ENCODE results near the gene KRT3.
"Not testable (repeated sequence)": the region's sequence is repeated elsewhere in the genome, so short reads cannot be mapped to it uniquely, and the experiment has no call there.

The KRT3 gene

GRCh38 chr12:52761802-52762201 lies 34.1 kb downstream of the KRT3 start:
- TF ChIP-seq JUND (IDR thresholded peaks at IDR 0.05; ENCODE audit: low read depth), result no peak
- in situ Hi-C loops (cut with HindIII; ENCODE audit: low pct_unique_long_range_greater_than_20kb, low sequenced_read_pairs), result no loop called here
- DNase-seq (ENCODE audit: low read depth in 1 of 2, low spot score in 1 of 2), result no peak

DNA sequence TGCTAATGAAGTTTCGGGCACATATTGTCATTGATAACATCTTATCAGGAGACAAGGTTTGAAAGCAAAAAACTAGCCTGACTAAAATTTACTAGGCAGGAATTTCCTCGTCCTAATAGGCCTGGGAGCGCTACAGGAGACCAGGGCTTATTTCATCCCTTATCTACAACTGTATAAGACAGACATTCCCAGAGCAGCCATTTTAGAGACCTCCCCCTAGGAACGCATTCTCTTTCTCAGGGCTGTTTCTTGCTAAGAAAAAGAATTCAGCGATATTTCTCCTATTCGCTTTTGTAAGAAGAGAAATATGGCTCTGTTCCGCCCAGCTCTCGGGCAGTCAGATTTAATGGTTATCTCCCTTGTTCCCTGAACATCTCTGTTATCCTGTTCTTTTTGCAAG lies 34.7 kb downstream of the KRT3 start:
- in situ Hi-C loops (cut with HindIII; ENCODE audit: low pct_unique_long_range_greater_than_20kb, low sequenced_read_pairs); DNase-seq (ENCODE audit: low read depth in 1 of 2, low spot score in 1 of 2): not testable (repeated sequence)

GRCh38 chr12:52760623-52761022 lies 35.3 kb downstream of the KRT3 start:
- no peak for DNase-seq (ENCODE audit: low read depth in 1 of 2, low spot score in 1 of 2)
- TF ChIP-seq JUND (IDR thresholded peaks at IDR 0.05; ENCODE audit: low read depth), result no peak
- in situ Hi-C loops (cut with HindIII; ENCODE audit: low pct_unique_long_range_greater_than_20kb, low sequenced_read_pairs), result no loop called here

DNA sequence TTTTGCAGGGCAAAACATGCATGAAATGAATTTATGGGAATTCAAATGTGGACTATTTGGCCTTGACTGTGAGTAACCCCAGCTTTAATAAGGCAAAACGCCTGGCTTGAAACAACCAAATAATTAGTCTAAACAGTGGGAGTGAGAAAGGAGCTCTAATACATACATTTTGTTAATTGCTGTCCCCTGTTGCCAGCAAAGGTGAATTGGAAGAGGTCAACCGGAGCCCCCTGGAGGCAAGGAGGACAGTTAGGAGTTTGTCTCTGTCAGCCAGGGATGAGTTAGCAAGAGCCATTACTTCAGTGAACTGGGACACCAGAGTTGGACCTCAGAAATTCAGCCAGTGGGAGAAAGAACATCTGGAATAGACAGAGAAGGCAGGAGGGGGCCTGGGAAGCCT lies 36.2 kb downstream of the KRT3 start:
- no peak for TF ChIP-seq JUND (IDR thresholded peaks at IDR 0.05; ENCODE audit: low read depth)
- DNase-seq (ENCODE audit: low read depth in 1 of 2, low spot score in 1 of 2), result no peak

GRCh38 chr12:52759218-52759617 lies 36.7 kb downstream of the KRT3 start:
- in situ Hi-C loops (cut with HindIII; ENCODE audit: low pct_unique_long_range_greater_than_20kb, low sequenced_read_pairs), result no loop called here
- no peak for DNase-seq (ENCODE audit: low read depth in 1 of 2, low spot score in 1 of 2)
- TF ChIP-seq JUND (IDR thresholded peaks at IDR 0.05; ENCODE audit: low read depth), result no peak

More for the DNA sequence above, 36.2 kb downstream of the KRT3 start:
- in situ Hi-C loops (cut with HindIII; ENCODE audit: low pct_unique_long_range_greater_than_20kb, low sequenced_read_pairs), result no loop called here

DNA sequence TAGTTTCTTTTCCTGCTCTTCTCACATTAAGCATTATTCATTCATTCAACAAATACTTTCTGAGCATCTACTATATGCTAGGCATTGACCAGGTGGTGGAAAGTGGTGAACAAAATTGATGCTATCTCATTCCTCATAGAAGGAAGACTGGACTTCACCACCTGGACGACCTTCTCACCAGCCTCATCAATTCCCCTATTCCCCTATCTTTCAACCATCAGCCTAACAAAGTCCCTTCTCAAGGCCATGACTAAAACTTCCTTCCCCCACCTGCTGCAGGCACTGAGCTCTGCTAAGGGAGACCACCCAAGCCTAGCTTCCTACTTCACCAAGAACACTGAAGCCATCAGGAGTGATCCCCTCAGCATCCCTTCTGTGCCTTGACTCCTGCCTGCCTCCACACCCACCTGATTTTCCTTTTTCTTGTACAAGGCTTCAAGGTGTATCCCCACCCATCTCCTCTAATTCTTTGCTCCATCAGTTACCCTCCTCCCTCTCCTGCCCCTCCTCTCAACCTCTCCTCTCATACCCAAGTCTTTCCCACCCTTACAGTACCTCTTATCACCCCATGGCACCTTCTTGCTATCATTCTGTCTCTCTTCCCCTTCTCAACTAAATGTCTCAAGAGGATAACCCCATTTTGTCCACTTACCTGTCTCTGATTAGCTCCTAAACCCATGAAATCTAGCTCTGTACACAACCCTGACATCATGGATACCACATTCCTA lies 38.3 kb downstream of the KRT3 start:
- TF ChIP-seq JUND (IDR thresholded peaks at IDR 0.05; ENCODE audit: low read depth), result no peak
- in situ Hi-C loops (cut with HindIII; ENCODE audit: low pct_unique_long_range_greater_than_20kb, low sequenced_read_pairs), result no loop called here
- no peak for DNase-seq (ENCODE audit: low read depth in 1 of 2, low spot score in 1 of 2)

DNA sequence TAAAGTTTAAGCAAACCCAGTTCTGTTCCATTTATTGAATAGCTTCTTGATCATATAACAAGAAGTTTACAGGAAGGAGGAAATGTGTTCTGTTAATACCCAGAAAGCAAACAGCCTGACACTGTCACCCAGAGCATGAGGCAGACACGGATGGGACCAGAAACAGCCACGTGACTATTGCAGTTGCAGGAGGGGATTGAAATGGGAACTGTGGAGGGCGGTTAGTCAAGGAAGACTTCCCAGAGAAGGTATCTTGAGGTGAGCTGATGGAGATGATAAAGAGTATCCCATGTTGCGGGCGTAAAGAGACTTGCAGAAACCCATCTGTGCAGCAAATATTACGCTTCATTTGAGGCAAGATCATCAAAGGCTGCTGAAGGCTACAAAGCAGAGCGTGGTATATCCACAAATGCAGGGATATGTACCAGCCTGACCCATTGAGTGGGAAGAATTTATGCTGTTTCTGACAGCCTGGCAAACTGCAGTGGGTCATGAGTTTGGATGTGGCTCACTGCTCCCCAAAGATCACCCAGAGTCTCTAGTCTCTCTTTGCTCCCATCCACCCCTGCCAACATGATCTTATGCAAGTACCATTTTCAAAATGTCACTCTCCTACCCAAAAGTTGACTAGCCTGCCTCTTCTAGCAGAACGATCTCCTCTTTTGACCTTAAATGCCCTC lies 39.5 kb downstream of the KRT3 start:
- TF ChIP-seq JUND (IDR thresholded peaks at IDR 0.05; ENCODE audit: low read depth), result no peak
- in situ Hi-C loops (cut with HindIII; ENCODE audit: low pct_unique_long_range_greater_than_20kb, low sequenced_read_pairs), result no loop called here
- no peak for DNase-seq (ENCODE audit: low read depth in 1 of 2, low spot score in 1 of 2)

GRCh38 chr12:52755533-52755932 lies 40.4 kb downstream of the KRT3 start:
- in situ Hi-C loops (cut with HindIII; ENCODE audit: low pct_unique_long_range_greater_than_20kb, low sequenced_read_pairs), result no loop called here
- no peak for TF ChIP-seq JUND (IDR thresholded peaks at IDR 0.05; ENCODE audit: low read depth)
- no peak for DNase-seq (ENCODE audit: low read depth in 1 of 2, low spot score in 1 of 2)

GRCh38 chr12:52754135-52754534 lies 41.8 kb downstream of the KRT3 start:
- DNase-seq (ENCODE audit: low read depth in 1 of 2, low spot score in 1 of 2), result no peak
- TF ChIP-seq JUND (IDR thresholded peaks at IDR 0.05; ENCODE audit: low read depth), result no peak
- in situ Hi-C loops (cut with HindIII; ENCODE audit: low pct_unique_long_range_greater_than_20kb, low sequenced_read_pairs), result no loop called here

DNA sequence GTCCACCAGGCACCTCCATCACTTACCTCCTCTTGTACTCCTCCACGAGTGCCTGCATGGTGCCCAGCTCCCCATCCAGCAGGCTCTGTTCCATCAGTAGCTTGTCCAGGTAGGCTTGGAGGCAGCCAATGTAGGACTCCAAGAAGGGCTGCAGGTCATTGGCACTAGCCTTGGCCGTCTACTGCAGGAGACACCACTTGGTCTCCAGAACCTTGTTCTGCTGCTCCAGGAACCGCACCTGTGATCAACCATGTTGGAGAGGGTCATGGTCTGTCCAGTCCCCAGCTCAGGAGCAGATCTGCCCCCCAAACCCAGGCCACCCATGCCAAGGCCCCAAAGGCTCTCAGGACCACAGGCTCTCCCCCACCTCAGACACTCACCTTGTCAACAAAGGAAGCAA lies 42.6 kb downstream of the KRT3 start:
- TF ChIP-seq JUND (IDR thresholded peaks at IDR 0.05; ENCODE audit: low read depth), result no peak
- in situ Hi-C loops (cut with HindIII; ENCODE audit: low pct_unique_long_range_greater_than_20kb, low sequenced_read_pairs), result no loop called here
- DNase-seq (ENCODE audit: low read depth in 1 of 2, low spot score in 1 of 2), result no peak

- no peak for TF ChIP-seq JUND (IDR thresholded peaks at IDR 0.05; ENCODE audit: low read depth)
- in situ Hi-C loops (cut with HindIII; ENCODE audit: low pct_unique_long_range_greater_than_20kb, low sequenced_read_pairs), result no loop called here
- DNase-seq (ENCODE audit: low read depth in 1 of 2, low spot score in 1 of 2), result no peak
Measured at GRCh38 chr12:52752516-52752915, 43.4 kb downstream of the KRT3 start.

DNA sequence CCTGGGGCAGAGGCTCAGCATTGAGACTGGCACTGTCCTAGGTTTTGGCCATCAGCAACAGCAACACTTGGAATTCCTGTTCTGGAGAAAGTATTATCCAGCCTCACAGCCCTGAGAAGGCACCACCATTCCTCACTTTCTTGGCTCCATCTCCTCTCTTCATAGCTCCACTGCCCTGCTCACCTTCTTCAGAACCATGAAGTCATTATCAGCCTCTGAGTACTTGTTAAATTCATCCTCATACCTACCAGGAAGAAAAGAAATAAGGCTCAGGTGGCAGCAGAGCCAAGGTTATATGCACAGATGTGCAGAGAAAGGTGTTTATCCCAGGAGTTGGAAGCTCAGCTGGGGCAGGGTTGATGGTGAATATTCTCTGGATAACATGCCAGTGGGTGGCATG lies 44.1 kb downstream of the KRT3 start:
- in situ Hi-C loops (cut with HindIII; ENCODE audit: low pct_unique_long_range_greater_than_20kb, low sequenced_read_pairs), result no loop called here
- TF ChIP-seq JUND (IDR thresholded peaks at IDR 0.05; ENCODE audit: low read depth), result no peak
- DNase-seq (ENCODE audit: low read depth in 1 of 2, low spot score in 1 of 2), result no peak

DNA sequence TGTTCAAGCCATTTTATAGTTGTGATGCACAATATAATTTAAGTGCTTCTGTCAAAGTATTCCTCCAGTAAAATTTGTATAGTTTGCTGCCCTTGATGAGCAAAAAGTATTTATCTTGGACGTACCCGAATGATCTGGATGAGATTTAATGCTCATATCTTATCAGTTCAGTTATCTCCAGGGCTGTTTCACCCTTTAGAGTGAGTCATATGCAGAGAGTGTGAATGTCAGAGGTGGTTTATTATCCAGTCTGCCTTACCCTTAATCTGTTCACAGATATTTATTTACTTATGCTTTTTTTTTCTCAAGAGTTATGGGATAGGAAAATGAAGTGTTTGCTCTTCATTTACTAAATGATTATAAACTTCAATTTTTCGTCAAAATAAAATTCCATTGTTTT lies 45.4 kb downstream of the KRT3 start:
- DNase-seq (ENCODE audit: low read depth in 1 of 2, low spot score in 1 of 2); in situ Hi-C loops (cut with HindIII; ENCODE audit: low pct_unique_long_range_greater_than_20kb, low sequenced_read_pairs): not testable (repeated sequence)

DNA sequence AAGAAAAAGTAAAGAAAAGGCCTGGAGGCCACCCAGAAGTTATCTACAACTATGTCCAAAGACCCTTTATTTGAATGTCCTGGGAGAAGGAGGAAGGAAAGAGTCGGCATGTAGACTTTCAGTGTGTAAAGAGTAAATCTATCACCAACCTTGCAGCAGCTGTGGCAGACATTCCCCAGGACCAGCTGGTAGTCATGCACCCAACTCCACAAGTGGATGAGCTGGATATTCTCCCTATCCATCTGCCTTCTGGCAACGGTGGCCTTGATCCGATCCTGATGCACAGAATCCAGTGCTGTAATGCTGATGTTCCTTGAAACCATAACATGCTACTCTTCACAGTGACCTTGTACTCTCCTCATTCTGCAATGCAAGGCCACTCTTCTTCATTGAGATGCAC lies 46.1 kb downstream of the KRT3 start:
- no peak for TF ChIP-seq JUND (IDR thresholded peaks at IDR 0.05; ENCODE audit: low read depth)
- in situ Hi-C loops (cut with HindIII; ENCODE audit: low pct_unique_long_range_greater_than_20kb, low sequenced_read_pairs), result no loop called here
- no peak for DNase-seq (ENCODE audit: low read depth in 1 of 2, low spot score in 1 of 2)
